Activated T-cell treated with anti-CD3 and anti-CD28 coated beads, Interleukin-2, amount 50 U/mL, for 4 hours (primary cell): Measurements from ENCODE around the gene NOP9. TPM values are rescaled to one million over a fixed set of nuclear protein-coding genes. Genes with fewer than 3 reads are reported as not detected.

Source experiments
- ATAC-seq, 2 donors: fragments of 200-7000 bp; cut with Tn5 transposase; one replicate each; pipeline ENCODE4 v1.10.0; 2021
- DNase-seq: peaks from one replicate; pipeline ENCODE4 v3.0.0-alpha.2; 2020
- H3K27me3 Mint-ChIP-seq: one replicate; pipeline ENCODE4 v1.8.0; 2021; ENCODE audit warnings: low read depth, mixed read lengths
- H3K36me3 Mint-ChIP-seq: one replicate; pipeline ENCODE4 v1.8.0; 2022; ENCODE audit warnings: mixed read lengths; ENCODE audit not compliant: insufficient read depth
- H3K4me1 Mint-ChIP-seq: one replicate; pipeline ENCODE4 v1.8.0; 2021; ENCODE audit warnings: low read depth, mixed read lengths
- H3K4me3 Mint-ChIP-seq: one replicate; pipeline ENCODE4 v1.8.0; 2021; ENCODE audit warnings: mild to moderate bottlenecking, moderate library complexity, mixed read lengths
- H3K9me3 Mint-ChIP-seq: one replicate; pipeline ENCODE4 v1.8.0; 2021; ENCODE audit warnings: mixed read lengths
- total RNA-seq, 3 donors: library from RNA; stranded (reverse); gene quantifications; one replicate each; pipeline ENCODE4 v1.2.1, GENCODE V29; 2021

NOP9 gene
- total RNA-seq, 3 donors from 2014 or later: 67.8 to 71.0 (median 68.0) TPM

DNA sequence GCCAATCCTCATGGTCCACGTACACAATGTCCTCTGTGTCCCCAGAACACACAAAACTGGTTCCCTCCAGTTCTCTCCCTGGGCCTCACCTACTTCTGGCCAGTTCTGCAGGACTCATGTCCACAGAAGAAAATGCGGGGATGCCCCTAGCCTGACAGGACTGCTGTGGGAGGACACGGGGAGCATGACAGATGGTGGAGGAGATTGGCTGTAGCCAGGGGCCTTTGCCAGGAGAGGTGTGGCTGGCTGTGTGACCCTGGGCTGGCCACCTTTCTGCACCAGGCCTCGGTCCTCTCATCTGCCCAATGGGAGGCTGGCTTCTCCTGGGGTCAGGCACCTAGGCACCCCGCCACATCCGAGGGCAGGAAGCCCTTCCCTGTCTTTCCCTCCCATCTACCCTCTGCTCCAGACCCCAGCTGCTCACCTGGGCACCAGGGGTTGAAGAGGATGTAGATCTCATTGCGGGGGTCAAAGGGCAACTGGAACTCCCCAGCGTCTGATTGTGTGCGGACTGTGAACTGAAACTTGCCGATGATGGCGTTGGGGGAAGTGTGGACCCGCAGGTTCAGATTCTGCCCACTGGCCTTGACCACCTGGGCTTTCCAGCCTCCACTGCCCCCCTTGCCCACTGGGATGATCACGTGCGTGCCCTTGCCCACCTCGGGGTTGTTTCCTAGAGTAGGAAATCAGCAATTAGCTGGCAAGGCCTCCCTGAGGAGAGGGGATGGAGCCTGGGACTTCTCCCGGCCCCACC lies 39.4 kb upstream of the NOP9 start:
- no peak for DNase-seq
- no peak for ATAC-seq
- H3K4me3 Mint-ChIP-seq: no peak overlapping the region
- no peaks in the 10 kb centered on the region for H3K4me1 Mint-ChIP-seq
- no peaks in the 10 kb centered on the region for H3K27me3 Mint-ChIP-seq
- no peaks in the 10 kb centered on the region for H3K9me3 Mint-ChIP-seq
- H3K36me3 Mint-ChIP-seq: peaks cover 10% of the 10 kb centered on the region

DNA sequence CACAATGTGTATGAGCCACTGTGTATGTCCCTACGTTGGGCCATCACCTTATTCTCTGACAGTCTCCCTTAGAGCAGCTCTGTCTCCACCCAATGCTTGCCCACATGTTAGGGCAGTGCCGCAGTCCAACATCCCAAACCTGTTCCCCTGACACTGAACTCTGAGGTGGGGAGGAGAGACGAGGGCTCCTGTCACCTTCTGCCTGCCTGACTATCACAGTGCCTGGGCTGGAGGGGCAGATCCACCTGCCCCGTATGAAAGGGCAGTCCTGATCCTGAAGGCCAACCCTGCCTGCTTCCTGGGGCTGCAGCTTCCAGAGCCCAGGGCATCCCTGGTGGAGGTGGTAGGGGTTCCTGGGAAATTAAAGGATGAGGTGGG lies 38.9 kb upstream of the NOP9 start:
- Mint-ChIP-seq H3K27me3 (no peaks in the 10 kb centered on the region), H3K36me3 (peaks cover 7% of the 10 kb centered on the region), H3K4me1 (no peaks in the 10 kb centered on the region), H3K9me3 (no peaks in the 10 kb centered on the region), H3K4me3 (no peak overlapping the region)
- no peak for ATAC-seq
- no peak for DNase-seq

DNA sequence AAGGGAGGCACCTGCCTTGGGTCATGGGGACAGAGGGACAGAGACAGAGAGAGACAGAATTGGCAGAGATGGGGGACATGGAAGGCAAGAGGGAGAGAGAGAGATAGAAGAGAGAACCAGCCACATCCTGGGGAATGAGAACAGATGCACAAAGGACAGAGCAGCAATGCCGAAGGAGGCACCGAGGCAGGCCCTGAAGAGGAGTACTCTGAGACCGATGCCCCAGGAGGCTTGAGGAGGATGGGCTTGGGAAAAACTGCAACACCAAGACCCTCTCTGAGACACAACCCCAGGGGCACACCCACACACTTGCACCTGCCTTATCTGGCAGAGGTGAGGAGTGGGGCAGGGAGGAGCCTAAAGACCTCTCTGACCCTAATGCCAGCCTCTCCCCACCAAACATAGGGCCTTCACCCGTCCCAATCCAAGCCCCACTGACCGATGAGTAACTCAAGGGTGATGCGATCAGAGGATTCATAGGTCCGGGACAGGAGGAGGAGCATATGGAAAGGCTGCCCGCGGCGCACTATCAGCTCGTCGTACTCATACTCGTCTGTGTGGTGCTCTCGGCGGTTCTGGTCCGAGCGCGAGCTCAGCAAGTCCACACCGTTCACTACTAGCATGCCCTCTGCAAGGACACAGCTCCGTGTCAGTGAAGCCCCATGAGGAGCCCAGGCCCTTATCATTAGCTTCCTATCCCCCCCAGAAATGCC lies 38.2 kb upstream of the NOP9 start:
- DNase-seq (no peak), ATAC-seq (no peak)
- Mint-ChIP-seq H3K9me3 (no peaks in the 10 kb centered on the region), H3K27me3 (no peaks in the 10 kb centered on the region), H3K4me1 (no peaks in the 10 kb centered on the region), H3K4me3 (no peak overlapping the region), H3K36me3 (peaks cover 8% of the 10 kb centered on the region)

DNA sequence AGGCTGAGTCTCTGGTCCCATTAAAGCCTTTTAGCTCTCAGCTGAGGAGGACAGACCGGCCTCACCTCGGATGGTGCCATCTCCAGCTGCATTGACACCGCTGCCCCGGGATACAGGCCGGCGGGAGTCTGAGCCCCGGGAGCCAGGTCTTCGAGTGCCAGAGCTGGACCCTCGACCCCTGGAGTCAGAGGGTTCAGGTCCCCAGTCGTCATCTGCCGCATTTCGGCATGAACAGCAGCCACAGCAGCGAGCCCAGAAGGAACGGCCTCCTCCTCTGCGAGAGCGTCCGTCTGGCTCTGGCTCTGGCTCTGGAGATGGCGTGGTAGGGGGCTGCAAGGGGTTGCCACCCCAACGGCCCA lies 37.7 kb upstream of the NOP9 start:
- Mint-ChIP-seq H3K4me1 (no peaks in the 10 kb centered on the region), H3K27me3 (no peaks in the 10 kb centered on the region), H3K9me3 (no peaks in the 10 kb centered on the region), H3K36me3 (peaks cover 13% of the 10 kb centered on the region), H3K4me3 (no peak overlapping the region)
- ATAC-seq: no peak
- no peak for DNase-seq

DNA sequence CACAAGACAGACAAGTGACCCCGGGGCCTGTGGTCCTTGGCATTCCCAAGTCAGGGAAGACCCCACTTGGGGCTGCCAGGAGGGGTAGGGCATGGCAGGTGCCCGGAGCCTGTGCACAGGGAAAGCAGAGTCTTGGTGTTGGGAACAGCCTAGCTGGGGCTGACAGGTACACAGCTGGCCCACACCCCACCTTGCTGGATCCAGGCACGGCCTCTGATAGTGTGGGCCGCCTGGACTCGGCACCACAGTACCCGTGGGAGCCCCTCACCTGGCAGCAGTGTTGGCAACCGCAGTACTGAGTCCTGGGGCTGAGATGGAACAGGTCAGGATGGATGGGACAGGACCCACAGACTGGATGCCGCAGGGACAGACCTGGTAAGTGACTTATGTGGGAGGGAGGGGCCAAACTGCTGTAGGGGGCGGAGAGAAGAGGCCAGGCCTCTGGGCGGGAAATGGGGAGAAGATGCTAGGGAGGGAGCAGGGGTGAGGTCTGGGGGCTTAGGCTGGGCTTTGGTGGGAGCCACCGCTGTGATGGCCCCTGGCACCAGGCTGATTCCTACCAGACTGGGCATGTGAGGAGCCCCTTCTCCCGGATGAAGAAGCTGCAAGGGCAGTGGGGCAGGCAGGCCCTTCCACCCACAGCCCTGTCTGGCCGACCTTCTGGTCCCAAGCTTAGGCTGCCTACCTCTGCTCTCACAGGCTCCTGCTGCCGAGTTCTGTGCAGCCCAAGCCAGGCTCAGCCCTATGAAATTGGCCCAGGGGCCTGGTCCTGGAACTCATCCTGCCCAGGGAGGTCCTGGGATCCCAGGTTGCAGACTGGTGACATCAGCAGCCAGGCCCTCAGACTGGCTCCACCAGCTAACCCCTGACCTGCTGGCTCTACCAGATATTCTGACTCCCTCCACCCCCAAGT lies 36.6 kb upstream of the NOP9 start, which contains the start of gene TGM1:
Gene TGM1, minus strand, starts transcription at position 357 of the 913 bp plus-strand sequence. CDS start 825 bp downstream, outside the sequence.
- ATAC-seq: no peak
- Mint-ChIP-seq H3K27me3 (no peaks in the 10 kb centered on the region), H3K4me1 (no peaks in the 10 kb centered on the region), H3K4me3 (no peak within 1 kb of the TSS), H3K36me3 (peaks cover 17% of the 10 kb centered on the region), H3K9me3 (no peaks in the 10 kb centered on the region)
- no peak for DNase-seq

DNA sequence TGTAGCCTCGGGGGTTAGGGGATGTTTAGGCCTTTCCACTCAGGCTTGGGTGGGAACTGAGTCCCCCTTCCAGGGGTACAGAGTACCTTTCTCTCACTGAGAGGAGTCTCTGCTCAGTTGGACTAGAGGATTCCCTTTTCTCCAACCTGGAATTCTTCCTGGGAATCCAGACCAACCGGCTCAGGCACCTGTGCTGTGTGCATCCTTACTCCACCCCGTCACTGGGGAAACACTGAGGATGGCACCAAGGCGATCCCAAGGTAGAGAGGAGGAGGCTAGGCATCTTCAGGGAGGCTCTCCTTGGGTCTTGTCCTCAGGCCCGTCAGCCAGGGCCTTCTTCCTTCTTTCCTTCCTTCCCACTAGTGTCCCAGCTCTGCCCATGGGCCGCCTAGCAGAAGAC lies 35.8 kb upstream of the NOP9 start:
- no peaks in the 10 kb centered on the region for H3K27me3 Mint-ChIP-seq
- no peaks in the 10 kb centered on the region for H3K9me3 Mint-ChIP-seq
- no peaks in the 10 kb centered on the region for H3K4me1 Mint-ChIP-seq
- no peak overlapping the region for H3K4me3 Mint-ChIP-seq
- peaks cover 21% of the 10 kb centered on the region for H3K36me3 Mint-ChIP-seq
- ATAC-seq (no peak), DNase-seq (no peak)

DNA sequence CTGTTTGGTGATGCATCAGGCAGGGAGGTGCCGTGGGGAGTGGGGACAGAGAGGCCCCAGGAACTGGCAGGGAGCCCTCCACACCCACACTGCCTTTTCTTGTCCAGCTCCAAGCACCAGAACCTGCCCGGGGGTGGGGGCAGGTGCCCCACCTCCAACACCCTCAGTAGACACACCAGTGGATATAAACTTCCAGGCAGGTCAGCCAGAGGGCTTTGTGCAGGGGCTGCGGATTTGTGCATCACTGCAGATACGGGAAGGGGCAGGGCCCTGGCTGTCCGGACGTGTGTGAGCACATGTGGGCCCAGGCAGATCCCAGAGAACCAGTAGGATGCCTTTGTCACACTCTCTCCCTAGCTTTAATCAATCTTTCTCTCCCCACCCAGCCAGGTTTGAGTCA lies 35.4 kb upstream of the NOP9 start:
- peaks cover 21% of the 10 kb centered on the region for H3K36me3 Mint-ChIP-seq
- no peaks in the 10 kb centered on the region for H3K9me3 Mint-ChIP-seq
- DNase-seq: no peak
- H3K27me3 Mint-ChIP-seq: no peaks in the 10 kb centered on the region
- H3K4me1 Mint-ChIP-seq: no peaks in the 10 kb centered on the region
- ATAC-seq: no peak
- no peak overlapping the region for H3K4me3 Mint-ChIP-seq

DNA sequence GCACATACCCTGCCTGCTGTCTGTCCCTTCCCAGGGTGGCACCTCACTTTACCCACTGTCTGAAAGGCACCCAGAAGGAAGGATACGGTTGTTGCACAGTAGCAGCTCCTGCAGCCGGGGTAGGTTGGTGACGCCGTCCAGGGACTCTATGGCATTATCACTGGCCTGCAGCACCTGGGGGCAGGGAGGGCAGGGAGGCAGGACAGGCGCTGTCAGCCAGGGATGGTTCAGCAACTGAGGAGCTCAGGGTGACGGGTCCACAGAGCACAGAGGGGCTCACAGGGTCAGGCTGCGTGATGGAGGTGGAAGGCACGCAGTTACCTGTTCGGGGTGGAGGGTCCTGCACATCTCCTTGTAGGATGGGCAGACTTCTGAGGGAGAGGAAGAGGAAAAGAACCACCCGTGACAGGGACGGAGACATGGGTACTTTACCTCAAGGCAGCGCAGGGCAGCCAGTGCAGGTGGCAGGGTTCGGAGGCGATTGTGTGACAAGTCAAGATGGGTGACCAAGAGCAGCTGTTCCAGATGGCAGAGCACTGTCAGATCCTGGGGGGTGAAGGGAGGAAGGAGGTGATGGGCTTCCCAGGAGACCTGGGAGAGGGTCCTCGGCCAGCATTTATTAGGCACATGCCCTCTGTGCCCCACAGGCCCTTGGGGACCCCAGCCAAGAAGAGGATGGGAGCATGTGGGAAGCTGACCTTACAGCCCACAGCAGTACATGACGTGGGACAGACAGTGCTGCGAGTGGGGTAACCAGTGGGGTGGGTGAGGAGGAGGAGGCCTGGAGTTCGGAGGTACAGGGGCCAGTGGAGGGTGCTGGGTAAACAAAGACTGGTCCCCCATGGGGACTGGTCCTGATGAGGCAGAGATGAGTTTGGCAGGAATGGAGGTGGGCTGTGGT lies 33.1 kb upstream of the NOP9 start:
- no peaks in the 10 kb centered on the region for H3K9me3 Mint-ChIP-seq
- H3K36me3 Mint-ChIP-seq: peaks cover 19% of the 10 kb centered on the region

DNA sequence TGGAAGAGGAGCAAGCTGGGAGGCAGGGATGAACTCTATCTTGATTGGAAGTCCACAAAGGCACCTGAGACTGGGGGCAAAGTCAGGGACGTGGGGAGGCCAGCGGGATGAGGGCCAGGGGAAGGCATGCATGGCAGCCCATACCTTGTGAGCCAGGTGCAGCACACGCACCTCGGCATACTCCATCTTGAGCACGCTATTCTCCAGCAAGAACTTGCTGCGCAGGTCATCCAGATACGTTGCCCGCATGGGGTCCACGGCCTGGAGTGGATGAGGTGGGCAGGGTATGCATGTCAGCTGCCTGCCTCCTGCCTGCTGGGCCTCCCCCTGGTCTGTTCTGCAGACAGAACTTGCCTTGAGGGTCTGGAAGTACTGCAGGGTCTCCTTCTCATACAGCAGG lies 32.1 kb upstream of the NOP9 start:
- no peaks in the 10 kb centered on the region for H3K27me3 Mint-ChIP-seq
- peaks cover 15% of the 10 kb centered on the region for H3K36me3 Mint-ChIP-seq
- no peaks in the 10 kb centered on the region for H3K9me3 Mint-ChIP-seq
- H3K4me1 Mint-ChIP-seq: peaks cover 14% of the 10 kb centered on the region
- no peak overlapping the region for H3K4me3 Mint-ChIP-seq
- DNase-seq: no peak
- no peak for ATAC-seq

More for the DNA sequence above, 33.1 kb upstream of the NOP9 start:
- DNase-seq (no peak), ATAC-seq (no peak)
- Mint-ChIP-seq H3K27me3 (no peaks in the 10 kb centered on the region), H3K4me1 (peaks cover 5% of the 10 kb centered on the region), H3K4me3 (no peak overlapping the region)

DNA sequence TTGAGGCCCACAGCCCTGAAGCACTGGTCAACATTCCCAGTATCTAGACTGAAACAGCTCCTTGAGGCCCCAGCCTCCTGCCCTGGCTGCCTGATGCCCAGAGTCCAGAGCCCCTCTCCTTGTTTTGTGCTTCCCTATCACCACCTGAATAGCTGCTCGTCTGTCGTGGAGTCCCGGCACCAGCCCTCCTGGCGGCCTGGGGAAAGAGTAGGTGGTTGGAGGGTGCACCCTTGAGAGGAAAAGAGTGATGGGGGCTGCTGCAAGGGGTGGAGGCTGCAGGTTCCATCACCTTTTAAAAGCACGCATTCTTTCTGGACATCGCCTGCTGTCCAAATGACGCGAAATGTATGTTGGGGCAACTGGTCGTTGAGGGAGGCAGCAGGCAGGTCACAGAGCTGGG lies 31.4 kb upstream of the NOP9 start:
- peaks cover 15% of the 10 kb centered on the region for H3K36me3 Mint-ChIP-seq
- ATAC-seq (no peak), DNase-seq (no peak)
- no peak overlapping the region for H3K4me3 Mint-ChIP-seq
- peaks cover 20% of the 10 kb centered on the region for H3K4me1 Mint-ChIP-seq
- no peaks in the 10 kb centered on the region for H3K27me3 Mint-ChIP-seq
- no peaks in the 10 kb centered on the region for H3K9me3 Mint-ChIP-seq

DNA sequence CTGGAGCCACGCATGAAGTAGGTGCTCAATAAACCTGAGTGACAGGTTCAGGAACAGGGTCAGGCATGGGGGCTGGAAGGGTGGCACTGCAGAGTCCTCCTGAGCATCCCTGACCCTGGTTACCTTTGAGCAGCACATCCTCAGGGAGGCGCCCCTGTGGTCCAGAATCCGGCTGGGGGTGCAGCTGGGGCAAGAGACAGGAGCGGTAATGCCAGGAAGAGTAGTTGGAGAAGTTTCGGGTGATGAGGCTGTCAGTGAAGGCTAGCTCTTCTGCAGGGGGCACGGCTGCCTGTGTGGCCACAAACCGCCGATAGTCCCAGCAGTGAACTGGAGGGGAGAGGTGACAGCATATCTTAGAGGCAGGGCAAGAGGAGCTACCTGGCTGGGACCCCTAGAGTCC lies 30.3 kb upstream of the NOP9 start:
- H3K27me3 Mint-ChIP-seq: no peaks in the 10 kb centered on the region
- DNase-seq (no peak), ATAC-seq (no peak)
- H3K9me3 Mint-ChIP-seq: no peaks in the 10 kb centered on the region
- H3K4me1 Mint-ChIP-seq: peaks cover 31% of the 10 kb centered on the region
- peaks cover 15% of the 10 kb centered on the region for H3K36me3 Mint-ChIP-seq
- no peak overlapping the region for H3K4me3 Mint-ChIP-seq

DNA sequence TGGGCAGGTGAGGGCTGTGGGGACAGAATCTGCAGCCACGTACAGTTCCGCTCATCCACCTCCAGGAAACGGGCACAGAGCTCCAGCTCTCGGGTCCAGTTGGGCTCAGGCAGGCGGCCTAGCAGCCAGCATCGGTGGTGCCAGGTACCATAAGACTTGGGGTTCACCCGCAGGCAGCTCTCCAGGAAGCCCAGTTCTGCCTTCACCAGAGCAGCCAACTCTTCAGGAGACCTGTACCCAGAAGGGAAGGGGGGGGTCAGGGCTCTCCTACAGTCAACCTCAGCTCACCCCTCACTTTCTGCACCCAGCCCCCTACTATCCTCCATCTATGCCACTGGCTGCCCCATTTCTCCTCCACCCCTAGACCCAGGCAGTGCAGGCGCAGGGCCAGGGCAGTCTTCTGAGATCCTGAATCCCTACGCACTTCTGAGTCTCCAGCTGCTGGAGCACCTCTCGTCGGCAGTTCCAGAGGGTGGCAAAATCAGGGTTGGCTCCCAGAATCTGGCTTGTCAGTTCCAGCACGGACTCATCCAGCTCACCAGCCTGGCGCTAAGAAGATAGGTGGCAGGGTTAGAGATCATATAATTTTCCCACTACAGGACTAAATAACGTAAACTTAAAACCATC lies 29.6 kb upstream of the NOP9 start:
- Mint-ChIP-seq H3K4me3 (peak overlapping the region; percentile 88), H3K9me3 (no peaks in the 10 kb centered on the region), H3K36me3 (peaks cover 15% of the 10 kb centered on the region), H3K27me3 (no peaks in the 10 kb centered on the region), H3K4me1 (peaks cover 34% of the 10 kb centered on the region)
- DNase-seq (no peak), ATAC-seq (no peak)

DNA sequence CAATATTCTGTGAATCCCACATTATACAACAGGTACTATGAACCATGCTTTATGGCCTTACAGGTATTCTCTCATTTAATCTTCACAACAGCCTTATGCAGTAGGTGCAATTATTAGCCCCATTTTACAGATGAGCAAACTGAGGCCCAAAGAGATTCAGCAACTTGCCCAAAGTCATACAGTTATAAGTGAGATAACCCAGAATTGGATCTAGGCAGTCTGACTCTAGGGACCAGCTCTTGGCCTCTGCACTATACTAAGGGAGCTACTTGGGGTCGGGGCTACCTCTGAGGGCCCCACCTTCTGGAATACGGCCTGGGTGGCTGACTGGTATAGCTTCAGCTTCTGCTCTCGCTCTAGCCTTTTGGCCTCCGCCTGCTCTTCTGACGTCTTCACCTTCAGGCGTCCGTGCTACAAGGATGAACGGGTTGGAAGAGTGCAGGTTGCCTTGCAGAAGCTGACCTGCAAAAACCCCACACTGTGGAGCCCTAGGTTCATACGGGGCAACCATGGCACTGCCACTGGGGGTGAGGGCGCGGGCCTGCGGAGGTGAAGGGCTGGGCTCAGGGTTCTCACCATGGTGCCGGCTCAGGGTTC lies 29.0 kb upstream of the NOP9 start:
- Mint-ChIP-seq H3K4me1 (peaks cover 40% of the 10 kb centered on the region), H3K27me3 (no peaks in the 10 kb centered on the region), H3K9me3 (no peaks in the 10 kb centered on the region), H3K36me3 (peaks cover 15% of the 10 kb centered on the region), H3K4me3 (peak overlapping the region; percentile 88)
- ATAC-seq (no peak), DNase-seq (no peak)
